ENCODE data around the gene GID8. TPM values are rescaled to one million over a fixed set of nuclear protein-coding genes. Genes with fewer than 3 reads are reported as not detected.
A peak's percentile ranks its signal among the peaks of the same experiment; 100 is the strongest.

Gene GID8
- total and polyA plus RNA-seq, 2 of the 13 experiments (the other 11 are each of a cell fraction or from before 2014, with no cell fraction given), result 39.6 to 59.8 TPM

DNA sequence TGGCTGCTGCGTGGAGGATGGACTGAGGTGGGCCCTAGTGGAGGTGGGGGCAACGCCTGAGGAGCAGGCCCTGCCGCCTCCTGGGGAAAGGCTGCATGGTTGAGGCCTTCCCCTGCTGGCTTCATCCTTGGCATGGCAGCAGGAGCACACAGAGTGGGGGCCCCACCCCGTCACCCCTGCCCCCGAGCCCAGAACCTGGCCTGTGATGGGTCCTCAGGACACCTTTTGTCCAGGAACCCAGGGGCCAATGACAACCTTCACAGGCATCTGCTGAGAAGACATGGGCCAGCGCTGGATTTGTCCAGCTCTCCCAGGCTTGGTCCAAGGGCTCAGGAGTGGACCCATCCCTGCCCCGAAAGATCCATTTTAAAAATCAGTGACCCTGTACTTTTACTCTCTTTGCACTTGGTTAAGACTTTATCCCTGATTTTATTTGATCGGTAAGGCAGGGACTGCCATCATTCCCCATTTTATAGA is 14.0 kb downstream of the GID8 start (continued):
- 0 out of 2 replicates have a peak, but pooled peaks have one; percentile 84 for TF ChIP-seq ZNF235 (CRISPR knock-in tag; IDR thresholded peaks at IDR 0.05; ENCODE audit: borderline replicate concordance)
- no peak for TF ChIP-seq ZBTB1 (CRISPR knock-in tag; IDR thresholded peaks at IDR 0.05; ENCODE audit: borderline replicate concordance)
- no peak for TF ChIP-seq ZNF557 (CRISPR knock-in tag; IDR thresholded peaks at IDR 0.05)
- 0 out of 2 replicates have a peak, but pooled peaks have one; percentile 20 for TF ChIP-seq ZNF232 (CRISPR knock-in tag; IDR thresholded peaks at IDR 0.05; ENCODE audit: borderline replicate concordance)
- no peak for TF ChIP-seq PRMT3 (CRISPR knock-in tag; IDR thresholded peaks at IDR 0.05; ENCODE audit: borderline replicate concordance, low read depth)
- TF ChIP-seq TCF12 (IDR thresholded peaks at IDR 0.05), result no peak
- TF ChIP-seq TCF12 (CRISPR knock-in tag; IDR thresholded peaks at IDR 0.05), result 0 out of 2 replicates have a peak, but pooled peaks have one; percentile 64
- no peak for TF ChIP-seq TFE3 (CRISPR knock-in tag; IDR thresholded peaks at IDR 0.05)
- TF ChIP-seq KLF11 (CRISPR knock-in tag; IDR thresholded peaks at IDR 0.05), result no peak
- TF ChIP-seq NFKB2 (CRISPR knock-in tag; IDR thresholded peaks at IDR 0.05; ENCODE audit: borderline replicate concordance), result no peak
- TF ChIP-seq LRRFIP1 (CRISPR knock-in tag; conservative IDR thresholded peaks at IDR 0.05), result no peak
- TF ChIP-seq, protein P1, sequence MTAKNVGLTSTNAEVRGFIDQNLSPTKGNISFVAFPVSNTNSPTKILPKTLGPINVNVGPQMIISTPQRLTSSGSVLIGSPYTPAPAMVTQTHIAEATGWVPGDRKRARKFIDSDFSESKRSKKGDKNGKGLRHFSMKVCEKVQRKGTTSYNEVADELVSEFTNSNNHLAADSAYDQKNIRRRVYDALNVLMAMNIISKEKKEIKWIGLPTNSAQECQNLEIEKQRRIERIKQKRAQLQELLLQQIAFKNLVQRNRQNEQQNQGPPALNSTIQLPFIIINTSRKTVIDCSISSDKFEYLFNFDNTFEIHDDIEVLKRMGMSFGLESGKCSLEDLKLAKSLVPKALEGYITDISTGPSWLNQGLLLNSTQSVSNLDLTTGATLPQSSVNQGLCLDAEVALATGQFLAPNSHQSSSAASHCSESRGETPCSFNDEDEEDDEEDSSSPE (CRISPR knock-in tag; IDR thresholded peaks at IDR 0.05), result no peak
- no peak for TF ChIP-seq FOSL2 (CRISPR knock-in tag; IDR thresholded peaks at IDR 0.05)
- TF ChIP-seq FOXC1 (CRISPR knock-in tag; IDR thresholded peaks at IDR 0.05; ENCODE audit: borderline replicate concordance), result no peak
- TF ChIP-seq SUZ12 (IDR thresholded peaks at IDR 0.05; ENCODE audit: low read depth, low read length), result no peak
- 0 out of 2 replicates have a peak, but pooled peaks have one; percentile 79 for TF ChIP-seq ZNF33A (CRISPR knock-in tag; IDR thresholded peaks at IDR 0.05; ENCODE audit: borderline replicate concordance)
- peak; percentile 46 for TF ChIP-seq RBM22 (optimal IDR thresholded peaks at IDR 0.05; ENCODE audit: low read length)
- no peak for TF ChIP-seq GRHL1 (CRISPR knock-in tag; conservative IDR thresholded peaks at IDR 0.05)
- TF ChIP-seq, protein P2, sequence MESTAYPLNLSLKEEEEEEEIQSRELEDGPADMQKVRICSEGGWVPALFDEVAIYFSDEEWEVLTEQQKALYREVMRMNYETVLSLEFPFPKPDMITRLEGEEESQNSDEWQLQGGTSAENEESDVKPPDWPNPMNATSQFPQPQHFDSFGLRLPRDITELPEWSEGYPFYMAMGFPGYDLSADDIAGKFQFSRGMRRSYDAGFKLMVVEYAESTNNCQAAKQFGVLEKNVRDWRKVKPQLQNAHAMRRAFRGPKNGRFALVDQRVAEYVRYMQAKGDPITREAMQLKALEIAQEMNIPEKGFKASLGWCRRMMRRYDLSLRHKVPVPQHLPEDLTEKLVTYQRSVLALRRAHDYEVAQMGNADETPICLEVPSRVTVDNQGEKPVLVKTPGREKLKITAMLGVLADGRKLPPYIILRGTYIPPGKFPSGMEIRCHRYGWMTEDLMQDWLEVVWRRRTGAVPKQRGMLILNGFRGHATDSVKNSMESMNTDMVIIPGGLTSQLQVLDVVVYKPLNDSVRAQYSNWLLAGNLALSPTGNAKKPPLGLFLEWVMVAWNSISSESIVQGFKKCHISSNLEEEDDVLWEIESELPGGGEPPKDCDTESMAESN (CRISPR knock-in tag; conservative IDR thresholded peaks at IDR 0.05), result no peak
- peak; percentile 86; the same call in 1 of the 2 replicates for TF ChIP-seq PCBP1 (IDR thresholded peaks at IDR 0.05; ENCODE audit: borderline replicate concordance, low read depth, low read length)
- no peak for TF ChIP-seq DMAP1 (CRISPR knock-in tag; IDR thresholded peaks at IDR 0.05)
- no peak for TF ChIP-seq ZNF296 (CRISPR knock-in tag; conservative IDR thresholded peaks at IDR 0.05)
- no peak for TF ChIP-seq ZNF780A (CRISPR knock-in tag; IDR thresholded peaks at IDR 0.05)
